Activated CD4-positive, CD25-positive, alpha-beta regulatory T cell treated with anti-CD3 and anti-CD28 coated beads, Interleukin-2, amount 50 U/mL, for 24 hours (primary cell): ENCODE measurements around the gene RPL36AL.

Source experiments
- ATAC-seq, 2 donors: fragments of 150-1000 bp; cut with Tn5 transposase; one replicate each; pipeline ENCODE4 v1.10.0; 2021; ENCODE audit warnings: mild to moderate bottlenecking in 1 of 2, moderate library complexity in 1 of 2

RPL36AL gene

GRCh38 chr14:49579841-49580240 is 40.6 kb downstream of the RPL36AL start:
- no peak for ATAC-seq

GRCh38 chr14:49578141-49578540 is 42.3 kb downstream of the RPL36AL start:
- ATAC-seq, result peak in 1 of 2 donors; percentile 25

- ATAC-seq, result no peak
Observed at GRCh38 chr14:49574038-49574437, 46.4 kb downstream of the RPL36AL start.

- ATAC-seq, result no peak
Observed at GRCh38 chr14:49569281-49569680, 51.1 kb downstream of the RPL36AL start.
